Skin of body (tissue), 1 donor: ENCODE data around the gene GMIP. TPM values are rescaled to one million over a fixed set of nuclear protein-coding genes. Genes with fewer than 3 reads are reported as not detected.

Experiments used
- total RNA-seq: library from RNA; depleted of rRNA; stranded (reverse); fragments of >200 nt; gene quantifications from one replicate; pipeline ENCODE4 v1.2.3, GENCODE V29; 2014

The GMIP gene
- total RNA-seq, 1 donor from 2014 or later, result 7.2 TPM

Other genes with a start within 250 kb of the GMIP start
- 24.3 TPM for gene GATAD2A, start 238.0 kb downstream of the GMIP start, total RNA-seq
- gene TSSK6, start 128.1 kb downstream of the GMIP start, total RNA-seq, result 0.39 TPM
- 102 TPM for gene NDUFA13, start 127.4 kb downstream of the GMIP start, total RNA-seq
- 0.69 TPM for gene YJEFN3, start 114.7 kb downstream of the GMIP start, total RNA-seq
- 0.49 TPM for gene CILP2, start 105.4 kb downstream of the GMIP start, total RNA-seq
- 5.0 TPM for gene PBX4, start 25.0 kb downstream of the GMIP start, total RNA-seq
- 4.9 TPM for gene LPAR2, start 15.4 kb downstream of the GMIP start, total RNA-seq
- 18.9 TPM for gene ATP13A1, start 20.0 kb upstream of the GMIP start, total RNA-seq
- gene ZNF101, start 25.2 kb upstream of the GMIP start, total RNA-seq, result 5.7 TPM
- 13.8 TPM for gene ZNF14, start 89.5 kb upstream of the GMIP start, total RNA-seq
- gene ZNF506, start 178.1 kb upstream of the GMIP start, total RNA-seq, result 29.6 TPM
- gene ZNF253, start 222.2 kb upstream of the GMIP start, total RNA-seq, result 9.5 TPM